ENCODE data around the gene NDUFA5. TPM values are rescaled to one million over a fixed set of nuclear protein-coding genes. Genes with fewer than 3 reads are reported as not detected.

Gene NDUFA5
- total and polyA plus RNA-seq, 9 donors, result 43.2 to 83.3 (median 63.2) TPM

GRCh38 chr7:123522066-123522465 lies 35.6 kb downstream of the NDUFA5 start:
- WGBS, 3 donors, result 51 to 67% (median 53%) methylated on average over 2 of the region's 2 CpGs
- intact Hi-C loops (cut with DNase I), result no loop called here
- TF ChIP-seq POLR2A (IDR thresholded peaks at IDR 0.05), result no peak
- TF ChIP-seq EP300 (IDR thresholded peaks at IDR 0.05), result no peak
- TF ChIP-seq CTCF (IDR thresholded peaks at IDR 0.05), result no peak
- no peaks in the 10 kb centered on the region for H3K36me3 ChIP-seq
- no peaks in the 10 kb centered on the region for H3K9me3 ChIP-seq
- no peak overlapping the region for H3K27ac ChIP-seq
- no peak for DNase-seq
- no peaks in the 10 kb centered on the region for H3K4me1 ChIP-seq (ENCODE audit: insufficient read depth)
- H3K4me3 ChIP-seq, result no peak overlapping the region
- no peaks in the 10 kb centered on the region for H3K27me3 ChIP-seq

DNA sequence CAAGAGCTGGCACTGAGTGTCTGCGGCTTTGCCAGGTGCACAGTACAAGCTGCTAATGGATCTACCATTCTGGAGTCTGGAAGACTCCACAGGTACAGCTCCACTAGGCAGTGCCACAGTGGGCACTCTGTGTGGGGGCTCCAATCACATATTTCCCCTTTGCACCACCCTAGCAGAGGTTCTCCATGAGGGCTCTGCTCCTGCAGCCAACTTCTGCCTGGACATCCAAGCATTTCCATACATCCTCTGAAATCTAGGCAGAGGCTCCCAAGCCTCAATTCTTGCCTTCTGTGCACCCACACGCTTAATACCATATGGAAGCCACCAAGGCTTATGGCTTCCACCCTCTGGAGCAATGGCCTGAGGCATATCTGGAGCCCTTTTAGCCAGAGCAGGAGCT lies 52.4 kb downstream of the NDUFA5 start:
- intact Hi-C loops (cut with DNase I), result no loop called here
- no peak for DNase-seq
- Histone ChIP-seq H3K27me3 (no peaks in the 10 kb centered on the region), H3K36me3 (no peaks in the 10 kb centered on the region), H3K4me1 (ENCODE audit: insufficient read depth) (peaks cover 2% of the 10 kb centered on the region), H3K4me3 (no peak overlapping the region), H3K27ac (no peak overlapping the region), H3K9me3 (no peaks in the 10 kb centered on the region)
- WGBS, 3 donors, result 65 to 95% (median 80%) methylated on average over 2 of the region's 2 CpGs
- no peak for TF ChIP-seq EP300 (IDR thresholded peaks at IDR 0.05)
- TF ChIP-seq POLR2A (IDR thresholded peaks at IDR 0.05), result no peak
- no peak for TF ChIP-seq CTCF (IDR thresholded peaks at IDR 0.05)

DNA sequence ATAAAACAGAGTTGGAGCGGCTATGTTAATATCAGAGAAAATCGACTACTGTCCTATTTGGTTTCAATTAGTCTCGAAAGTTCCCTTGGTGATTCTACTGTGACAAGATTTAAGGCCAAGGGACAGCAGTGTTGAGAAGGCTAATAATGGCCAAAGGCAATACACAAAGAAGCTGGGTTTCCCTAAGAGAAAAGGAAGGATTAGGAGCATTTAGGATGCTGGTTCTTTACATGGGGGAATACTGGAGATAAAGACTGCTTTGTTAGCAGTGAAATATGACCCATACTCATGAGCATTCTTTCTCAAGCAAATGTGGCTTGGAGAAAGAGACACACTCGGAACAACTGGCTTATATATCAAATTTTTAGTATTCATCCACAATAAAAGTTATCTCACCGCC lies 55.4 kb downstream of the NDUFA5 start:
- TF ChIP-seq POLR2A (IDR thresholded peaks at IDR 0.05), result no peak
- no peak for TF ChIP-seq CTCF (IDR thresholded peaks at IDR 0.05)
- WGBS, 3 donors, result 87 to 94% (median 93%) methylated on average over 5 of the region's 5 CpGs

DNA sequence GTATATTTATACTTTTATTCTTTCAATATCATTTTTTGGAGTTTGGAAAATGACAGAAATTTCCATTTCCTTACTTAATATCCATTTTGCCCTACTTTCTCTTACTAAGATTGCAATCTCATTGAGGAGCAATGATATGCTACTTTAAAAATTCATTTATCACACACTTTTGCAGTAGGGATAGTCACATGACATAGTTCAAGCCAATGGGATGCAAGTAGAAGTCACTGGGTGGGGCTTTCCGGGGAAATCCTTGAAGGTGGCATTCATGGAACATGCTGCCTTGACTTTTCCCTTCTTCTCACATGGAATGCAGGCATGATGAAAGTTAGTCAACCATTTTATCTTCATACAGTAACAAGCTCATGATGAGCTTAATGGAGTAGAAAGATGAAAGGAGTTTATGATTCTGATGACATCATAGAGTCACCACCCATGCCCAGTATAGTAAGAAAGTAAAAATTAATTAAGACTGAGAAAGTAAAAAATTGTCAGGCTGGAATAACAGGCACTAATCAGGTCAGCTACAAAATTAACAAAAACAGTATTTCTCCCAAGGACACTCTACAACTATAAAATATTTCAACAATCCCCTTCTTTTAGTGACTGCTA lies 56.6 kb downstream of the NDUFA5 start:
- peaks cover 2% of the 10 kb centered on the region for H3K4me1 ChIP-seq (ENCODE audit: insufficient read depth)
- no peaks in the 10 kb centered on the region for H3K9me3 ChIP-seq
- no peak overlapping the region for H3K4me3 ChIP-seq
- H3K27me3 ChIP-seq, result no peaks in the 10 kb centered on the region
- TF ChIP-seq CTCF (IDR thresholded peaks at IDR 0.05) (no peak), POLR2A (IDR thresholded peaks at IDR 0.05) (no peak), EP300 (IDR thresholded peaks at IDR 0.05) (no peak)
- no peaks in the 10 kb centered on the region for H3K36me3 ChIP-seq
- no peak overlapping the region for H3K27ac ChIP-seq
- no peak for DNase-seq
- WGBS, 3 donors, result 66 to 82% (median 77%) methylated on average over 1 of the region's 1 CpG
- intact Hi-C loops (cut with DNase I), result no loop called here

More for the DNA sequence above, 55.4 kb downstream of the NDUFA5 start:
- no peaks in the 10 kb centered on the region for H3K27me3 ChIP-seq
- intact Hi-C loops (cut with DNase I), result no loop called here
- no peak overlapping the region for H3K4me3 ChIP-seq
- no peaks in the 10 kb centered on the region for H3K36me3 ChIP-seq
- no peak overlapping the region for H3K27ac ChIP-seq
- H3K4me1 ChIP-seq (ENCODE audit: insufficient read depth), result peaks cover 2% of the 10 kb centered on the region
- H3K9me3 ChIP-seq, result no peaks in the 10 kb centered on the region
- DNase-seq, result no peak

Data from ovary (tissue), 9 donors.